22Rv1 (cell line): ENCODE data around the gene APOA1.

Experiments
- ZFX ChIP-seq: fragments of 450-650 bp; IDR thresholded peaks from 2 replicates; pipeline ENCODE4 v1.6.1; 2017; ENCODE audit warnings: antibody characterized with exemption, borderline replicate concordance
- TF ChIP-seq, protein P1 (sequence below): fragments of 450-650 bp; IDR thresholded peaks from 2 replicates; pipeline ENCODE4 v1.5.1; 2017; ENCODE audit warnings: mild to moderate bottlenecking

DNA sequence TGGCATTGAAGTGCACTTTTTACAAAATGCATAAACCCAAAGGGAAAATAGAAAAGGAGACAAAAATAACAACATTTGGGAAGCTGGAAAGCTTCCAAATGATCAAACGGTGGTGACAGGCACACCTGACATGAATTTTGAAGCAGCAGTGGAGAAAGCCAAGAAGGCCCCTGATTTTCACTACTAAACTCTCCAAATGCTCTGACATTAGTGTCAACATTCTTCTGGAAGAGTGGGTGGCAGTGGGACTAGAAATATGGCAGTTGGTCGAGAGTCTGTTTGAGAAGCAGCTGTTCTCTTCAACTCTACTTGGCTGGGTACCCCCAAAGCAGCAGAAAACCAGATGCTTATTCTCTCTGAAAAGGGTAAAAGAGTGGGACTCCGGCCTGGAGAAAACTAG, 33.4 kb downstream of the APOA1 start:
- TF ChIP-seq, protein P1, sequence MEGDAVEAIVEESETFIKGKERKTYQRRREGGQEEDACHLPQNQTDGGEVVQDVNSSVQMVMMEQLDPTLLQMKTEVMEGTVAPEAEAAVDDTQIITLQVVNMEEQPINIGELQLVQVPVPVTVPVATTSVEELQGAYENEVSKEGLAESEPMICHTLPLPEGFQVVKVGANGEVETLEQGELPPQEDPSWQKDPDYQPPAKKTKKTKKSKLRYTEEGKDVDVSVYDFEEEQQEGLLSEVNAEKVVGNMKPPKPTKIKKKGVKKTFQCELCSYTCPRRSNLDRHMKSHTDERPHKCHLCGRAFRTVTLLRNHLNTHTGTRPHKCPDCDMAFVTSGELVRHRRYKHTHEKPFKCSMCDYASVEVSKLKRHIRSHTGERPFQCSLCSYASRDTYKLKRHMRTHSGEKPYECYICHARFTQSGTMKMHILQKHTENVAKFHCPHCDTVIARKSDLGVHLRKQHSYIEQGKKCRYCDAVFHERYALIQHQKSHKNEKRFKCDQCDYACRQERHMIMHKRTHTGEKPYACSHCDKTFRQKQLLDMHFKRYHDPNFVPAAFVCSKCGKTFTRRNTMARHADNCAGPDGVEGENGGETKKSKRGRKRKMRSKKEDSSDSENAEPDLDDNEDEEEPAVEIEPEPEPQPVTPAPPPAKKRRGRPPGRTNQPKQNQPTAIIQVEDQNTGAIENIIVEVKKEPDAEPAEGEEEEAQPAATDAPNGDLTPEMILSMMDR = no peak
- no peak for TF ChIP-seq ZFX
